Stimulated activated CD8-positive, alpha-beta memory T cell treated with anti-CD3 and anti-CD28 coated beads, Interleukin-7, amount 100 ng/mL, for 4 hours (primary cell): ENCODE measurements around the gene ZNF483.
"Not testable (repeated sequence)": the region's sequence is repeated elsewhere in the genome, so short reads cannot be mapped to it uniquely, and the experiment has no call there.

ENCODE experiments used
- DNase-seq, 2 donors: peaks; one replicate each; pipeline ENCODE4 v3.0.0-alpha.2; 2020; ENCODE audit warnings: low read depth in 2 of 2

Gene ZNF483

DNA sequence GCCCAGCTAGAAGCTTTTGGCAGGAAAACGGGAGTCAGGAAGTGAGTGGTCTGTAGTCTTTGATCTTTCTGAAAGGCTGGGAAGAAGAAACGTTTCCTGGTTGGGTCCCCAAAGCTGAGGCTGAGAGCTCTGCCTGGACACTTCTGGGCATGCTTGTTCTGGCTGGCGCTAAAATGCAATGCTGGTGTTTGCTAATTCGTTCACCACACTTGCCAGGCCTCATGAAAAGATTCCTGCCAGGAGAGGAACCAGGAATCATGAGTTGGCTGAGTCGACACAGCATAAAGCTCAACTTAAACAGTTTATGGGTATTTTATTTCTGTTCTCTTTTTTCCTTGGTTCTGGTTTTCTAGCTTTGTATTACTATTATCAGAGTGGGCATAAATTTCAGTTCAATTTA is 85.2 kb downstream of the ZNF483 start:
- no peak for DNase-seq

GRCh38 chr9:111610845-111611244 is 85.9 kb downstream of the ZNF483 start:
- no peak for DNase-seq

GRCh38 chr9:111613436-111614040 is 88.6 kb downstream of the ZNF483 start:
- DNase-seq = no peak

GRCh38 chr9:111615928-111616327 is 90.9 kb downstream of the ZNF483 start:
- DNase-seq = no peak

GRCh38 chr9:111617349-111617748 is 92.4 kb downstream of the ZNF483 start:
- DNase-seq = not testable (repeated sequence)

DNA sequence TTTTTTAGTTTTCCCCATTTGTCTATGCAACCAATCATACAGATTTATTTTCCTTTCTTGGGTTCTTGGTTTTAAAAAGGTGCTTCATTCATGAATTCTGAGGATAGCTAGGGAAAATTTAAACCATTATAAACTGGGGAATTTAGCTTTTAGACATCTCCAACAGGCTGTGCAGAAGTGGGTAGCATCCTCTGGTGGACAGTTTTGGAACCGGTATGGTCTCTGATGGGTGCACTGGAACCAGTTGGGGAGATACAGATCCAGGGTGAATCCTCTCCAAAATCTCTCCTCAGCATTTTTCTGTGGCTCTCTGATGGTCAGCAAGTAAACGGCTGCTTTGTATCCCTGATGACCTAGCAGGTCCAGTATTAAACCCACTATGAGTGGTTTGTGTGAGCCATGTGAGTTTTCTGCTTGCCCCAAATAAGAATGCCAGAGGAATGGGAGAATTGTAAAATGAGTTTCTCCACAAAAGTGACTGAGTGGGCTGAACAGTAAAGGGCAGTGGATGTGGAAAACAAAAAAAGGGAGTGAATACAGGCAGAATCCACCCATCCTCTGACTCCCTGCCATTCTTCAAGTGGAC is 97.0 kb downstream of the ZNF483 start:
- no peak for DNase-seq

DNA sequence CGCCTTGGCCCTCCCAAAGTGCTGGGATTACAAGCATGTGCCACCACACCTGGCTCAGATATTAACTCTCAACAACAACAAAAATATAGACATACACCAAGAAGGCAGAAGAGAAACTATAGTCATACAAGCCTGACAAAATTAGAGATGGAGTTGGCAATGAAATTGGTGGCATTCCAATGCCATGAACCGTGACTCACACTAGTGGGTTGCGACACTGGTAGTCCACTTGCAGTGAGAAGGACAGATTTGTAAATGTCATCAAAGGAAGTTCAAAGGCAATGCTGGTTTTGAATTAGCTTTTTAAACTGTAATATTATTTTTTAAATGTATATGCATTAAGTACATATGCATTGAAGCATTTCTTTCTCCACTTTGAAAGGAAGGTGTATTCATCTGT is 97.6 kb downstream of the ZNF483 start:
- DNase-seq = no peak
